ENCODE data around the gene SLC16A12.
"Not testable (repeated sequence)": the region's sequence is repeated elsewhere in the genome, so short reads cannot be mapped to it uniquely, and the experiment has no call there.

SLC16A12 gene

DNA sequence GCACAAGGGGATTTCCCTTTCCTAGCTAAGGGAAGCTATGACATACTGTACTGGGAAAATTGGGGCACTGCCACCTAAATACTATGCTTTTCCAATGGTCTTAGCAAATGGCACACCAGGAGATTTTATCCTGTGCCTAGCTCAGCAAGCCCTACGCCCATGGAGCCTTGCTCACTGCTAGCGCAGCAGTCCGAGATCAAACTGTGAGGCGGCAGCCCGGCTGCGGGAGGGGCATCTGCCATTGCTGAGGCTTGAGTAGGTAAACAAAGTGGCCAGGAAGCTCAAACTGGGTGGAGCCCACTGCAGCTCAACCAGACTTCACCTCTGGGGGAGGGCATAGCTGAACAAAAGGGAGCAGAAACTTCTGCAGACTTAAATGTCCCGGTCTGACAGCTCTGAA lies 90.6 kb downstream of the SLC16A12 start:
- in situ Hi-C loops (cut with MboI; ENCODE audit: low pct_unique_long_range_greater_than_20kb, low sequenced_read_pairs): loop anchor here (25.0 kb wide), 1 partner anchor 117 kb away; no protein-coding TSS in a partner anchor
- not testable (repeated sequence) for DNase-seq

DNA sequence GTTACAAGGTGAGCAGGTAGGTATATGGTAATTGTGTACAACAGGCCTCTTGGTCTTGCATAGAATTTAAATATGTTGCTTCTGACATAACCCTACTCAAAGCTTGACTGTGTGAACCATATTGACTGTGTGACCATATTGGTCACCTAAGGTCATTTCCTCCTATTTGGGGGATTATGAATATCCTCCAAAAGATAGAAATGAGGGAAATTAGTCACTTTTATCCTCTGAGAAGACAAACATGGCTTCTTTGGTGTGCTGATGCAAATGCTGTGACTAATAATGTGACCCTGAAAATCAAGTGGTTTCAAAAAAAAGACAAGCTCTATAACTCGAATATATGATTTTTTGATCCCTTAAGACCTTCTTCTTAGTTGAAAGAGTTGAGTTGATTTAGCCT lies 93.1 kb downstream of the SLC16A12 start:
- DNase-seq: no peak
- in situ Hi-C loops (cut with MboI; ENCODE audit: low pct_unique_long_range_greater_than_20kb, low sequenced_read_pairs): loop anchor here (25.0 kb wide), 1 partner anchor 120 kb away; no protein-coding TSS in a partner anchor

DNA sequence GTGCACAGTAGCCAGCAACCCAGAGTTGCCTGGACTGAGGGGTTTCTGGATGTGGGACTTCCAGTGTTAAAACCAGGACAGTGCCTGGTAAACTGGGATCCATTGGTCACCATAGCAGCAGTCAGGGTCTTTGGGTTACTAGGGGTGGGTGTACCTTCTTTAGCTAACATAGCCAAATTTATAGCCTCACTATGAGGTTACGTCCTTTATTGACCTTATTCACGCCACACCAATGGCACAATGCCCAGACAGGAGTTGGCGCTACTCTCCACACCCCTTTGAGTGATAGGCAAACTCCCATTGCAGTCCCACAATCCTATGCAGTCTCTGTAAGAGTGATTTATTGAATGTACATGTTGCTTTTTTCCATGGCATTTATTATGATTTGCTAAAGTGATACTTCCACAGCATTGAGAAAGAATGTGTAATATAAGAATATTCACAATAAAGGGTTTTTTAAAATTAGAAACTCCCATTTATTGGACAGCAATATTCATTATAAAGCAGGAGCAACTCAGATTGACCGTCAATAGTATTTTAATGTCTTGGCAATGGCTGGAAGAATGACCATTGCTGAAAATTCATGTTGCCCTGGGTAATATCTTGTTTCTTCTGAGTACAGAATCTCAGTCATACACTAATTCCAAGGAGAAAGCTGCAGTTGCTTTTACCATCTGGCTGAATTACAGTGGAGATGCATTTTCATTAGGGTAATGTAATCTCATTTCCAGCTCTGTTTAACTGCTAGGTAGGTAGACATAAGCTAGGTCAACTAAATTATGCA lies 95.0 kb downstream of the SLC16A12 start:
- in situ Hi-C loops (cut with MboI; ENCODE audit: low pct_unique_long_range_greater_than_20kb, low sequenced_read_pairs): loop anchor here (25.0 kb wide), 1 partner anchor 122 kb away; no protein-coding TSS in a partner anchor
- no peak for DNase-seq

DNA sequence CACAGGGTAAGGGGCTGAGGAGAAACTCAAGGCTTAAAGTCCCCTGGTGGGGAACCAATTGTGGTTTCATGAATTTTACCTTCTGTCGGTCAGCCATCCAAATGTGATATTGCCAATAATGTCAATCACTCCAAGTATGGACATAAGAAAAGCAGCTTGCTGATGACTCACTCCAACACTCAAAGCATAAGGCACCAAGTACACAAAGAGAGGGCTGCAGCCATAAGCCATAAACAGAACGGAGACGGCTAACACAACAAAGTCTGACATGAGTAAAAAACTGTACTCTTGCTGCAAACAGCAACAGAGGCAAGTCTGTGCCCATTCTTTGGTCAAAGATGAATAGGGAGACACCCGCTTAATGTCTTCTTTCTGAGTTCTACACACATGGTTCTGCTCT lies 96.9 kb downstream of the SLC16A12 start:
- in situ Hi-C loops (cut with MboI; ENCODE audit: low pct_unique_long_range_greater_than_20kb, low sequenced_read_pairs): loop anchor here (25.0 kb wide), 1 partner anchor 124 kb away; no protein-coding TSS in a partner anchor
- no peak for DNase-seq

DNA sequence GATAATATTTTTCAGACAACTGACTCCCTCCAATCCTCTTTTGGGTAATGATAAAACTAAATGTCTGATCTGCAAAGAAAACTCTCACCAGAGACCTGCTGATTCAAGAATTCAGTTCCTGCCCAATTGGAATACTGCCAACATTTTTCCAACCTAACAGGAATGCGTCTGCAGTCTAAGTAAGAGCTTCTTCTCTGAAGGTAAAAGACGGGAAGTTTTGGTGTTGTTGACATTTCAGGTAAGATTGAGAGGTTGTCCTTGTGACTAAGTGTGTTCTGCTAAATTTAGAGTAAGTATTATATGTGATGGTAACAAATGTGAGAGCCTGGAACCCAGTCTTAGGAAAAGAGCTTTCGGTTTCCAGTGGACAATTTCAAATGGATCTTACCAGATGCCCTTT lies 103.4 kb downstream of the SLC16A12 start:
- in situ Hi-C loops (cut with MboI; ENCODE audit: low pct_unique_long_range_greater_than_20kb, low sequenced_read_pairs): loop anchor here (25.0 kb wide), 1 partner anchor 130 kb away; no protein-coding TSS in a partner anchor
- no peak for DNase-seq

DNA sequence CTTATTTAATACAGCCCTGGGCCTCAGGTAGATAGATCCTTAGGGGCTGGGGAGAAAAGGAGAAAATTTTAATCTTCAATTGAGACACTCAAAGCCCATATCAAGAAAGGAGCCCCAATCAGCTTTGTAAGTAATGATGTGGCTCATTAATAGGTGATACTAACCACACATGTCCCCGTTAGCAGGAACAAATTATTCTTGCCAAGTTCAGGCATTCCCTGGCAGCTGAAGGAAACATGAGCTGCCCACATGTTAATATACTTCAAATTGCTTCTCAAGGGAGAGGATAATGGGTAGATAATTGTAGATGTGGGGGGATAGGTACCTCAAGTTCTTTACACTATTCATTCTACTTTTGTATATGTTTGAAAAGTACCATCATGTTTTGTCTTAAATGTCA lies 106.5 kb downstream of the SLC16A12 start:
- in situ Hi-C loops (cut with MboI; ENCODE audit: low pct_unique_long_range_greater_than_20kb, low sequenced_read_pairs): loop anchor here (25.0 kb wide), 1 partner anchor 133 kb away; no protein-coding TSS in a partner anchor
- DNase-seq: no peak

DNA sequence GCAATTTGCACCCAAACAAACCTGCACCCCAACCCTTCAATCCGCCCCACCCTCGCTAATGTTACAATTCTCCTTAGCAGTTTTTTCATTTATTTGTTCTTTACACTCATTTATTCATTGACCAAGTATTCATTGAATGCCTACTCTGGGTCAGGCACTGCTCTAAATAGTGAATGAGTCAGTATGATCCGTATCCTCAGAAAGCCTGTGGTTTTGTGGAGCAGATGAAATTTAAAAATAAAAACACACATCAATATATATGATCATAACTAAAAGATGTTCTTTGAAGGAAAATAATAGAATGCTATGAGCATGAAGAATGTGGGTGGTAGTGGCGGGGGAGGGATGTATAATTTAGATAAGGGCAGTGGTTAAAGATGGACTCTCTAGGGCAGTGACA lies 107.8 kb downstream of the SLC16A12 start:
- no peak for DNase-seq
- in situ Hi-C loops (cut with MboI; ENCODE audit: low pct_unique_long_range_greater_than_20kb, low sequenced_read_pairs): loop anchor here (25.0 kb wide), 1 partner anchor 135 kb away; no protein-coding TSS in a partner anchor

GRCh38 chr10:89426230-89426868 lies 109.0 kb downstream of the SLC16A12 start:
- in situ Hi-C loops (cut with MboI; ENCODE audit: low pct_unique_long_range_greater_than_20kb, low sequenced_read_pairs): loop anchor here (25.0 kb wide), 1 partner anchor 136 kb away; no protein-coding TSS in a partner anchor
- peak; percentile 67 for DNase-seq

DNA sequence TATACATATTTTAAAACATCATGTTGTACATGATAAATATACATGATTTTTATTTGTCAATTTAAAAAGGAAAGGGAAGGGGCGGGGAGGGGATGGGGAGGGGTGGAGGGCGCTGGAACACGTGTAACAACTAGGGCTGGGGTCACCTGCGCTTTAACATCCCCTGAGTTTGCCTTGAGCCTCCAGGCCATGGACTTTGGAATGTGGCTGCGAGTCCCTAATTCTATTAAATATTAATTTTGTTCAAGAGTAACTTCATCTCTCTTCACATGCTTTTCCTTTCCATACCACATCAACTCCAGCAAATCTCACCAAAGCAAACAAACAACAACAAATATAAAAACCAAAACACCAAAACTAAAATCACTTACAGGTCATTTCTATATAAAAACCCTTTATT lies 110.4 kb downstream of the SLC16A12 start:
- in situ Hi-C loops (cut with MboI; ENCODE audit: low pct_unique_long_range_greater_than_20kb, low sequenced_read_pairs): loop anchor here (25.0 kb wide), 1 partner anchor 137 kb away; no protein-coding TSS in a partner anchor
- no peak for DNase-seq

DNA sequence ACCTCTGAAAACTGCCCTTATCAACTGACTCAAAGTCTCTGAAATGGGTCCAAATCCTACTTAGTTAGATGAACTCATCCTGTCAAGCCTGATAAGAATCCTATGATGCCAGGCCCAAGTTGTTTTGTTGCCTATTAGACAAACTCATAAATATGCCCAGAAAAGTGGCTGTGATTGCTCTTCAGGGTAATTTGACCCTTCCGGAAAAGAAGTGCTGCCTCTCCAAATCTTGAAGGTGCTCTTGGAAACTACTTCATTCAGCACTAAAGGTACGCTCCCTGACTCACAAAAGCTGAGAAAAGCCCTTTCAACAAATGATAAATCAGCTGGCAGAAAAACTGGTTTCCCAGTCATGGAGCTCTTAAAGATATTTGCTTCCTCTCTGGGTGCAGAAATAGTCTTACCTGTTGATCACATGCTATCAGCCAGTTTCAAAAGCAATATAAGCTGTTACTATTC lies 114.3 kb downstream of the SLC16A12 start:
- no peak for DNase-seq
- in situ Hi-C loops (cut with MboI; ENCODE audit: low pct_unique_long_range_greater_than_20kb, low sequenced_read_pairs): no loop called here

- in situ Hi-C loops (cut with MboI; ENCODE audit: low pct_unique_long_range_greater_than_20kb, low sequenced_read_pairs): no loop called here
Observed at GRCh38 chr10:89419548-89419947, 115.8 kb downstream of the SLC16A12 start.

DNA sequence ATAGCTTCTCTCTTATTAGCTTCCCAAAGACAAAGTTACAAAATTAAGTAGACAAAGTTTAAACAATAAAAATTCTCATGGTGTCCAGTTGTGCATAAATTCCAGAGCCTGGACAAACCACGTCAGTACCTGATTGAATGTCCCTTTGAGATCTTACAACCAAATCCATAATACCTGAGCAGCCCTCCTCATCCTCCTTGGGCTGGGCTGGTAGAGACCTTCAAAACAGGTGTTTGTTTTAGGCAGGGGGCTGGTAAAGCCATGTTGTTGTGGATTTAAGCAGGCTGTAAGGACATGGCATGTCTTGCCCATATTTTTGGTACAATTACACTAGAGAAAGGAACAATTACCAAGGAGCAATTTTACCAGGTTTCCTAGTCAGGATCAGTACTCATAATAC lies 118.9 kb downstream of the SLC16A12 start:
- in situ Hi-C loops (cut with MboI; ENCODE audit: low pct_unique_long_range_greater_than_20kb, low sequenced_read_pairs): no loop called here

More at GRCh38 chr10:89419548-89419947, 115.8 kb downstream of the SLC16A12 start:
- no peak for DNase-seq

DNA sequence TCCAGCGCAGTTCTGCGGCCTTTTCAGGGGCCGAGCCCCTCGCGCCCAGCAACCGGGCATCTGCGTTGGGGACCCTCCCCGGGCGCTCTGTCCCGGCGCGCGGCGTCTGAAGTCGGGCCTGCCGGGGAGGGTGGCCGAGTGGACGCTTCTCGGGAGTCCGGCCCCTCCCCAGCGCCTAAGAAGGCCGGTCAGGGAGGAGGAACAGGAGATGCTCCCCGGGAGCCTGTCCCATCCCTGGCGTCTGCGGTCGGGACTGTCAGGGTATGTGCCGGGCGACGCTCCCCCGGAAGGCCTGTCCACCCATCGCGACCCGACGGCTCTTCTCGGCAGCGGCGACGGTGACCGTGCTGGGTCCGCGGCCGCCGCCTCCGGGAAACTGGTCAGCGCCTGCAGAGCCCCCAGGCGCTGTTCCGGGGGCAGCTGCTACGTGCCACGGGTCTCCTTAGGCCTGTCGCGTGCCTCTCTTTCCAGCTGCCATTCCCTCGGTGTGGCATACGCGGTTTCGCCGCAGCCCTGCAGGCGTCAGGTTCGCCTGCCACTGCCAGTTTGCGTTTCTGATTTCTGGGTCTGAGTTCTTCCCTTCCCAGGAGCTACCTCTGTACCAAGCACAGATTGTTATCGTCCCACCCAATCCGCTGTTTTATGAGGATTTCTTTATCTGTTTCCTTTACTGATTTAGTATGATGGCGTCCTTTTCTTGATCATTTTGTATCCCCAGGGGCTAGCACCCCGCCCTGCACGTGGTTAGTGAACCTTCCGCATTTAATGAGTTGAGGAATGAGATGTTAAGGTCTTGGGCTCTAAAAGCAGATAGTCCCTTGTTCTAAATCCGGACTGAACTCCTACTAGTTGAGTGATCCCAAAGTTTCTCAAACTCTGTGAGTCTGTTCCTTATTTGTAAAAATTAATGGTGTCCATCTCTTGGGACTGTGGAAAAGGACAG lies 120.2 kb downstream of the SLC16A12 start:
- in situ Hi-C loops (cut with MboI; ENCODE audit: low pct_unique_long_range_greater_than_20kb, low sequenced_read_pairs): no loop called here
- peak; percentile 59 for DNase-seq

More for the DNA sequence above, 118.9 kb downstream of the SLC16A12 start:
- no peak for DNase-seq

DNA sequence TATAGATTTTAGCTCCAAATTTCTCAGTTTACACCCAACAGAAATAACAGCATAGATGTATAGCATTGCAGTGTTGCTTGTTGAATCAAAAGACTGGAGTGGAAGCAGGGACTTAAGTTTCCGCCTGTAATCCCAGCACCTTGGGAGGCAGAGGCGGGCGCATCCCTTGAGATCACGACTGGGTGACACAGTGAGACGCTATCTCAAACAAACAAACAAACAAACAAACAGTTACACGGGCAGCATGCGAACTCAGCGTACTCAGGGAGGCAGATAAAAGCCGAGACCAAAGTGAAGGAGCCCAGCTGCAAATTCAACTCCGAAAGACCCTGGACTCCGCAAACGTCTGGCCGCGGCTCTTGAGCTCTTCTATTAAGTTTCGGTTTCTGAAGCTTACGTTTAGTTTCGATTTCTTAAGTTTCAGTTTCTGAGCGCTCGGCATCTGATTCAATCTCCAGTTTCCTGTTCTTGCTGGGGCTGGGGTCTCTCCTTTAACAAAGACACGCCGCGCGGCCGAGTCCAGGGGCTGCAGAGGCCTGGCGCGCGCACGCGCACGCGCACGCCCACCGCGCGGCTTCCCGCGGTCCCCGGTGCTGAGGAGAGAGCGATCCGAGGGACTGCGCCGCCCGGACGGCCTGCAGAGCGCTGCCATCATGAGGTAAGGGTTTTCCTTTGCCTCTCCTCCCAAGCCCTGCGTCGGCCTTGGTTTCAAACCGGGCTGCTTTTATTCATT lies 121.1 kb downstream of the SLC16A12 start, which contains the start of gene IFIT5:
TSS of gene IFIT5 (plus strand) at position 423 of the 733 bp plus-strand sequence. CDS start at position 654, 231 bp downstream.
- in situ Hi-C loops (cut with MboI; ENCODE audit: low pct_unique_long_range_greater_than_20kb, low sequenced_read_pairs): no loop called here
- peak; percentile 84 for DNase-seq

- in situ Hi-C loops (cut with MboI; ENCODE audit: low pct_unique_long_range_greater_than_20kb, low sequenced_read_pairs): no loop called here
- no peak for DNase-seq
Observed at GRCh38 chr10:89413398-89413912, 121.9 kb downstream of the SLC16A12 start.

DNA sequence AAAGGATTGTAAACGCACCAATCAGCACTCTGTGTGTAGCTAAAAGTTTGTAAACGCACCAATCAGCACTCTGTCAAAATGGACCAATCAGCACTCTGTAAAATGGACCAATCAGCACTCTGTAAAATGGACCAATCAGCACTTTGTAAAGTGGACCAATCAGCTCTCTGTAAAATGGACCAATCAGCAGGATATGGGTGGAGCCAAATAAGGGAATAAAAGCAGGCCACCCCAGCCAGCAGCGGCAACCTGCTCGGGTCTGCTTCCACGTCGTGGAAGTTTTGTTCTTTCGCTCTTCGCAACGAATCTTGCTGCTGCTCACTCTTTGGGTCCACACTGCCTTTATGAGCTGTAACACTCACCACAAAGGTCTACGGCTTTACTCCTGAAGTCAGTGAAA lies 123.1 kb downstream of the SLC16A12 start:
- in situ Hi-C loops (cut with MboI; ENCODE audit: low pct_unique_long_range_greater_than_20kb, low sequenced_read_pairs); DNase-seq: not testable (repeated sequence)

GRCh38 chr10:89411135-89411534 lies 124.3 kb downstream of the SLC16A12 start:
- DNase-seq; in situ Hi-C loops (cut with MboI; ENCODE audit: low pct_unique_long_range_greater_than_20kb, low sequenced_read_pairs): not testable (repeated sequence)

- DNase-seq; in situ Hi-C loops (cut with MboI; ENCODE audit: low pct_unique_long_range_greater_than_20kb, low sequenced_read_pairs): not testable (repeated sequence)
Observed at GRCh38 chr10:89410551-89410950, 124.8 kb downstream of the SLC16A12 start.

Data from KBM-7 (cell line).